Smooth muscle cell of the brain vasculature (primary cell): ENCODE measurements around the gene PCDH8.

ENCODE experiments used
- DNase-seq: peaks from one replicate; pipeline ENCODE4 v3.0.0-alpha.2; 2012; ENCODE audit warnings: low read depth, low spot score

PCDH8 gene

GRCh38 chr13:52815330-52815729 lies 33.1 kb downstream of the PCDH8 start:
- no peak for DNase-seq

- no peak for DNase-seq
These were observed 35.5 kb downstream of the PCDH8 start for GRCh38 chr13:52812941-52813340.

GRCh38 chr13:52811841-52812240 lies 36.6 kb downstream of the PCDH8 start:
- no peak for DNase-seq

GRCh38 chr13:52810526-52810925 lies 37.9 kb downstream of the PCDH8 start:
- no peak for DNase-seq

GRCh38 chr13:52810011-52810410 lies 38.4 kb downstream of the PCDH8 start:
- no peak for DNase-seq

- no peak for DNase-seq
These were observed 39.1 kb downstream of the PCDH8 start for GRCh38 chr13:52809310-52809769.

GRCh38 chr13:52808842-52809219 lies 39.6 kb downstream of the PCDH8 start:
- no peak for DNase-seq

GRCh38 chr13:52806029-52806428 lies 42.4 kb downstream of the PCDH8 start:
- no peak for DNase-seq

GRCh38 chr13:52804202-52804641 lies 44.2 kb downstream of the PCDH8 start:
- no peak for DNase-seq

- DNase-seq, result no peak
These were observed 47.6 kb downstream of the PCDH8 start for GRCh38 chr13:52800856-52801255.

GRCh38 chr13:52798770-52799430 lies 49.5 kb downstream of the PCDH8 start:
- DNase-seq, result no peak

- no peak for DNase-seq
These were observed 51.3 kb downstream of the PCDH8 start for GRCh38 chr13:52797176-52797575.

- DNase-seq, result no peak
These were observed 53.9 kb downstream of the PCDH8 start for GRCh38 chr13:52794589-52794988.

- DNase-seq, result no peak
These were observed 54.9 kb downstream of the PCDH8 start for GRCh38 chr13:52793515-52794061.
